ENCODE data around the gene NOL3.

The NOL3 gene

GRCh38 chr16:67198238-67198734 is 27.9 kb downstream of the NOL3 start:
- Histone ChIP-seq H2AK5ac (ENCODE audit: low read length, severe bottlenecking) (no peak overlapping the region), H3K18ac (ENCODE audit: low read depth in 1 of 2, low read length in 2 of 2) (no peak overlapping the region), H3K4ac (ENCODE audit: low read depth in 1 of 2, low read length in 2 of 2) (peak overlapping the region in 1 of 2 experiments; percentile 41)

GRCh38 chr16:67199011-67199807 is 28.9 kb downstream of the NOL3 start, which contains the start of gene ELMO3:
ELMO3 (plus strand) TSS chr16:67199131; CDS start chr16:67199327, 196 bp downstream.
- Histone ChIP-seq H3K4me3 (ENCODE audit: insufficient read depth in 1 of 2, low read depth in 1 of 2, low read length in 2 of 2) (no peak within 1 kb of the TSS), H4K91ac (ENCODE audit: low read length) (peak within 1 kb of the TSS; percentile 46), H3K9ac (ENCODE audit: low read length) (peak within 1 kb of the TSS; percentile 25), H3K27me3 (ENCODE audit: control insufficient read depth in 1 of 2, insufficient read depth in 1 of 2, low read length in 2 of 2) (no peaks in the 10 kb centered on the region), H3K36me3 (ENCODE audit: control insufficient read depth in 1 of 2, insufficient read depth in 2 of 2, low read depth in 1 of 2, low read length in 2 of 2) (peaks cover 49 to 96% of the 10 kb centered on the region in 2 experiments), H3K4me1 (ENCODE audit: control insufficient read depth, insufficient read depth, low read depth, low read length) (peaks cover 20% of the 10 kb centered on the region), H3K14ac (ENCODE audit: low read length in 2 of 2) (no peak within 1 kb of the TSS), H3K4me2 (ENCODE audit: low read length, poor library complexity, severe bottlenecking) (no peak within 1 kb of the TSS), H3K79me1 (replicated peaks; ENCODE audit: low read length, poor library complexity, severe bottlenecking) (peaks cover 33% of the 10 kb centered on the region), H2BK15ac (ENCODE audit: low read depth, poor library complexity, severe bottlenecking) (no peak within 1 kb of the TSS), H3K4ac (ENCODE audit: low read depth in 1 of 2, low read length in 2 of 2) (peak within 1 kb of the TSS in 1 of 2 experiments; percentile 41), H3K27ac (ENCODE audit: low read length, poor library complexity, severe bottlenecking) (no peak within 1 kb of the TSS), H3K9me3 (ENCODE audit: control insufficient read depth, low read length) (no peaks in the 10 kb centered on the region), H2BK5ac (ENCODE audit: low read depth, low read length, poor library complexity, severe bottlenecking) (no peak within 1 kb of the TSS), H2BK120ac (ENCODE audit: low read depth, low read length) (no peak within 1 kb of the TSS), H2AFZ (ENCODE audit: low read depth, low read length) (no peak within 1 kb of the TSS), H2AK5ac (ENCODE audit: low read length, severe bottlenecking) (no peak within 1 kb of the TSS), H3K18ac (ENCODE audit: low read depth in 1 of 2, low read length in 2 of 2) (no peak within 1 kb of the TSS), H3K23ac (ENCODE audit: low read length in 2 of 2) (no peak within 1 kb of the TSS), H4K8ac (ENCODE audit: low read length) (peak within 1 kb of the TSS; percentile 39), H2BK12ac (ENCODE audit: low read length in 2 of 2) (no peak within 1 kb of the TSS)
- DNase-seq = no peak
- 58% methylated on average over 55 of the region's 61 CpGs for WGBS

More at GRCh38 chr16:67198238-67198734, 27.9 kb downstream of the NOL3 start:
- no peaks in the 10 kb centered on the region for H3K9me3 ChIP-seq (ENCODE audit: control insufficient read depth, low read length)
- no peak overlapping the region for H3K23ac ChIP-seq (ENCODE audit: low read length in 2 of 2)
- H2AFZ ChIP-seq (ENCODE audit: low read depth, low read length) = no peak overlapping the region
- H3K9ac ChIP-seq (ENCODE audit: low read length) = peak overlapping the region; percentile 25
- no peaks in the 10 kb centered on the region for H3K27me3 ChIP-seq (ENCODE audit: control insufficient read depth in 1 of 2, insufficient read depth in 1 of 2, low read length in 2 of 2)
- H3K4me2 ChIP-seq (ENCODE audit: low read length, poor library complexity, severe bottlenecking) = no peak overlapping the region
- H2BK5ac ChIP-seq (ENCODE audit: low read depth, low read length, poor library complexity, severe bottlenecking) = no peak overlapping the region
- WGBS = 94% methylated on average over 10 of the region's 12 CpGs
- no peak overlapping the region for H2BK120ac ChIP-seq (ENCODE audit: low read depth, low read length)
- peaks cover 58 to 96% of the 10 kb centered on the region in 2 experiments for H3K36me3 ChIP-seq (ENCODE audit: control insufficient read depth in 1 of 2, insufficient read depth in 2 of 2, low read depth in 1 of 2, low read length in 2 of 2)
- H4K91ac ChIP-seq (ENCODE audit: low read length) = peak overlapping the region; percentile 18
- no peak overlapping the region for H2BK12ac ChIP-seq (ENCODE audit: low read length in 2 of 2)
- H4K8ac ChIP-seq (ENCODE audit: low read length) = peak overlapping the region; percentile 39
- H3K27ac ChIP-seq (ENCODE audit: low read length, poor library complexity, severe bottlenecking) = no peak overlapping the region
- peaks cover 37% of the 10 kb centered on the region for H3K79me1 ChIP-seq (replicated peaks; ENCODE audit: low read length, poor library complexity, severe bottlenecking)
- no peak overlapping the region for H2BK15ac ChIP-seq (ENCODE audit: low read depth, poor library complexity, severe bottlenecking)
- peaks cover 22% of the 10 kb centered on the region for H3K4me1 ChIP-seq (ENCODE audit: control insufficient read depth, insufficient read depth, low read depth, low read length)
- no peak overlapping the region for H3K4me3 ChIP-seq (ENCODE audit: insufficient read depth in 1 of 2, low read depth in 1 of 2, low read length in 2 of 2)
- DNase-seq = peak; percentile 43
- no peak overlapping the region for H3K14ac ChIP-seq (ENCODE audit: low read length in 2 of 2)

GRCh38 chr16:67199808-67200198 is 29.5 kb downstream of the NOL3 start:
- no peak overlapping the region for H2AFZ ChIP-seq (ENCODE audit: low read depth, low read length)
- H2BK15ac ChIP-seq (ENCODE audit: low read depth, poor library complexity, severe bottlenecking) = no peak overlapping the region
- no peak overlapping the region for H3K23ac ChIP-seq (ENCODE audit: low read length in 2 of 2)
- no peaks in the 10 kb centered on the region for H3K27me3 ChIP-seq (ENCODE audit: control insufficient read depth in 1 of 2, insufficient read depth in 1 of 2, low read length in 2 of 2)
- no peak overlapping the region for H3K4me2 ChIP-seq (ENCODE audit: low read length, poor library complexity, severe bottlenecking)
- H4K8ac ChIP-seq (ENCODE audit: low read length) = peak overlapping the region; percentile 29
- no peak for DNase-seq
- no peak overlapping the region for H3K14ac ChIP-seq (ENCODE audit: low read length in 2 of 2)
- H3K4me1 ChIP-seq (ENCODE audit: control insufficient read depth, insufficient read depth, low read depth, low read length) = peaks cover 19% of the 10 kb centered on the region
- 62% methylated on average over 16 of the region's 22 CpGs for WGBS
- H2BK5ac ChIP-seq (ENCODE audit: low read depth, low read length, poor library complexity, severe bottlenecking) = no peak overlapping the region
- H3K9ac ChIP-seq (ENCODE audit: low read length) = no peak overlapping the region
- no peak overlapping the region for H2AK5ac ChIP-seq (ENCODE audit: low read length, severe bottlenecking)
- no peak overlapping the region for H2BK120ac ChIP-seq (ENCODE audit: low read depth, low read length)
- H3K27ac ChIP-seq (ENCODE audit: low read length, poor library complexity, severe bottlenecking) = no peak overlapping the region
- no peaks in the 10 kb centered on the region for H3K9me3 ChIP-seq (ENCODE audit: control insufficient read depth, low read length)
- H3K36me3 ChIP-seq (ENCODE audit: control insufficient read depth in 1 of 2, insufficient read depth in 2 of 2, low read depth in 1 of 2, low read length in 2 of 2) = peaks cover 43 to 96% of the 10 kb centered on the region in 2 experiments
- peaks cover 27% of the 10 kb centered on the region for H3K79me1 ChIP-seq (replicated peaks; ENCODE audit: low read length, poor library complexity, severe bottlenecking)
- no peak overlapping the region for H2BK12ac ChIP-seq (ENCODE audit: low read length in 2 of 2)
- no peak overlapping the region for H3K18ac ChIP-seq (ENCODE audit: low read depth in 1 of 2, low read length in 2 of 2)
- no peak overlapping the region for H3K4ac ChIP-seq (ENCODE audit: low read depth in 1 of 2, low read length in 2 of 2)
- H3K4me3 ChIP-seq (ENCODE audit: insufficient read depth in 1 of 2, low read depth in 1 of 2, low read length in 2 of 2) = no peak overlapping the region
- H4K91ac ChIP-seq (ENCODE audit: low read length) = no peak overlapping the region

DNA sequence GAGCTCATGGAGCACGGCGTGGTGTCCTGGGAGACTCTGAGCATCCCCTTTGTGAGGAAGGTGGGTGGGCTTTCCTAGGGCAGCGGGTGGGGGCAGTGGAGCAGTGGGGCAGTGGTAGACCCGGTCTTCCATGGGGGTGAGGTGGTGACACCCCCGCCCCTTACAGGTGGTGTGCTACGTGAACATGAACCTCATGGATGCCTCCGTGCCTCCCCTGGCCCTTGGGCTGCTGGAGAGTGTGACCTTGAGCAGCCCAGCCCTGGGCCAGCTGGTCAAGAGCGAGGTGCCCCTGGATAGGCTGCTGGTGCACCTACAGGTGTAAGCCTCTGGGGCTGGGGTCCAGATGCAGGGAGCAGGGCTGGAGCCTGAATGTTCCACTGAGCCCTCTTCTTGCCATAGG is 30.2 kb downstream of the NOL3 start:
- peaks cover 19% of the 10 kb centered on the region for H3K4me1 ChIP-seq (ENCODE audit: control insufficient read depth, insufficient read depth, low read depth, low read length)
- no peak overlapping the region for H2BK12ac ChIP-seq (ENCODE audit: low read length in 2 of 2)
- no peak overlapping the region for H3K4me3 ChIP-seq (ENCODE audit: insufficient read depth in 1 of 2, low read depth in 1 of 2, low read length in 2 of 2)
- no peak overlapping the region for H3K4me2 ChIP-seq (ENCODE audit: low read length, poor library complexity, severe bottlenecking)
- no peak overlapping the region for H2BK15ac ChIP-seq (ENCODE audit: low read depth, poor library complexity, severe bottlenecking)
- peaks cover 23% of the 10 kb centered on the region for H3K79me1 ChIP-seq (replicated peaks; ENCODE audit: low read length, poor library complexity, severe bottlenecking)
- no peak for DNase-seq
- no peak overlapping the region for H2AK5ac ChIP-seq (ENCODE audit: low read length, severe bottlenecking)
- no peaks in the 10 kb centered on the region for H3K9me3 ChIP-seq (ENCODE audit: control insufficient read depth, low read length)
- H4K8ac ChIP-seq (ENCODE audit: low read length) = no peak overlapping the region
- H3K14ac ChIP-seq (ENCODE audit: low read length in 2 of 2) = no peak overlapping the region
- H3K36me3 ChIP-seq (ENCODE audit: control insufficient read depth in 1 of 2, insufficient read depth in 2 of 2, low read depth in 1 of 2, low read length in 2 of 2) = peaks cover 36 to 90% of the 10 kb centered on the region in 2 experiments
- H3K23ac ChIP-seq (ENCODE audit: low read length in 2 of 2) = no peak overlapping the region
- H2AFZ ChIP-seq (ENCODE audit: low read depth, low read length) = no peak overlapping the region
- no peak overlapping the region for H2BK5ac ChIP-seq (ENCODE audit: low read depth, low read length, poor library complexity, severe bottlenecking)
- no peak overlapping the region for H2BK120ac ChIP-seq (ENCODE audit: low read depth, low read length)
- no peaks in the 10 kb centered on the region for H3K27me3 ChIP-seq (ENCODE audit: control insufficient read depth in 1 of 2, insufficient read depth in 1 of 2, low read length in 2 of 2)
- H3K9ac ChIP-seq (ENCODE audit: low read length) = no peak overlapping the region
- peak overlapping the region; percentile 70 for H4K91ac ChIP-seq (ENCODE audit: low read length)
- no peak overlapping the region for H3K27ac ChIP-seq (ENCODE audit: low read length, poor library complexity, severe bottlenecking)
- WGBS = 98% methylated on average over 8 of the region's 8 CpGs
- no peak overlapping the region for H3K4ac ChIP-seq (ENCODE audit: low read depth in 1 of 2, low read length in 2 of 2)
- H3K18ac ChIP-seq (ENCODE audit: low read depth in 1 of 2, low read length in 2 of 2) = no peak overlapping the region
